HK-2 (cell line): ENCODE results near the gene SYMPK.
"Not testable (repeated sequence)": the region's sequence is repeated elsewhere in the genome, so short reads cannot be mapped to it uniquely, and the experiment has no call there.

ENCODE experiments used
- DNase-seq: peaks from one replicate; pipeline ENCODE4 v3.0.0-alpha.2; 2018; ENCODE audit not compliant: unreplicated experiment

Gene SYMPK

DNA sequence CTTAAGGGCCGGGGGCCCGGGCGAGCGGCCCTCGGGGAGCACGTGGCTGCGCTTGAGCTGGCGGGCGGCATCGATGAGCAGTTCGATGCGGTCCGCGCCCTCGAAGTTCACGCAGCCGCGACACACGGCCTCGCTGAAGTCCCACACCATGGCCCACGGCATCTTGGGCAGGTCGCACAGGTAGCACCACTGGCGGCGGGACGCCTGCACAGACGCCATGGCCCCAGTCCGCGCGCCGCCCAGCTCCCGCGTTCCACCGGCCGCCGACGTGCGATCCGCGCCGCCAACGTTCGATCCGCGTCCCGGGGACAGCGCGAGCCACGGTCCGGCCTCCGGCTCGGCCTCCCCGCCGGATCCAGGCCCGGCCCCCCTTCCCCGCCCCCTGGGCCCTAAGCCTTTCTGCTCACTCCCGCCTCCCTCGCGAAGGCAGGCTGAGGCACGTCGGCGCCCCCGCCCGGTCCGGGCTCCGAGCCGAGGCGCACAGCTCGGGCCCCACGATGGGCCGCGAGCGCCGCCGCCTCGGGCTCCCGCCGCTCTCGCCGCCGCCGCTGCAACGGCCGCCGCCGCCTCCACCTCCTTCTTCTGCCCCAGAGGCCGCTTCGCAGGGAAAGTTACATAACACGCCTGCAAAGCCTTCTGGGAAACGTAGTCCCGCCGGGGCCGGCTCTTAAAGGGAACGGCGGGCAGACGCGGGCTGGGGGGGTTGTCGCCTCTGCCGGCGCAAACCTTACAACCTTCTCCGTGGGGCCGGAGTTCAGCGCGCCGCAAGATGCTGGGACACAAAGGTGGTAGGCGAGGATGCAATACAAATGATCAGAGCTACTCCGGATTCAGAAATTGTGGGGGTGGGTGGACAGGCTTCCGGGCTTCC, 22.8 kb upstream of the SYMPK start, which contains the start of gene IRF2BP1:
TSS of gene IRF2BP1 (minus strand) at position 586 of the 871 bp plus-strand sequence. CDS start at position 219, 367 bp downstream.
- DNase-seq: peak; percentile 89

DNA sequence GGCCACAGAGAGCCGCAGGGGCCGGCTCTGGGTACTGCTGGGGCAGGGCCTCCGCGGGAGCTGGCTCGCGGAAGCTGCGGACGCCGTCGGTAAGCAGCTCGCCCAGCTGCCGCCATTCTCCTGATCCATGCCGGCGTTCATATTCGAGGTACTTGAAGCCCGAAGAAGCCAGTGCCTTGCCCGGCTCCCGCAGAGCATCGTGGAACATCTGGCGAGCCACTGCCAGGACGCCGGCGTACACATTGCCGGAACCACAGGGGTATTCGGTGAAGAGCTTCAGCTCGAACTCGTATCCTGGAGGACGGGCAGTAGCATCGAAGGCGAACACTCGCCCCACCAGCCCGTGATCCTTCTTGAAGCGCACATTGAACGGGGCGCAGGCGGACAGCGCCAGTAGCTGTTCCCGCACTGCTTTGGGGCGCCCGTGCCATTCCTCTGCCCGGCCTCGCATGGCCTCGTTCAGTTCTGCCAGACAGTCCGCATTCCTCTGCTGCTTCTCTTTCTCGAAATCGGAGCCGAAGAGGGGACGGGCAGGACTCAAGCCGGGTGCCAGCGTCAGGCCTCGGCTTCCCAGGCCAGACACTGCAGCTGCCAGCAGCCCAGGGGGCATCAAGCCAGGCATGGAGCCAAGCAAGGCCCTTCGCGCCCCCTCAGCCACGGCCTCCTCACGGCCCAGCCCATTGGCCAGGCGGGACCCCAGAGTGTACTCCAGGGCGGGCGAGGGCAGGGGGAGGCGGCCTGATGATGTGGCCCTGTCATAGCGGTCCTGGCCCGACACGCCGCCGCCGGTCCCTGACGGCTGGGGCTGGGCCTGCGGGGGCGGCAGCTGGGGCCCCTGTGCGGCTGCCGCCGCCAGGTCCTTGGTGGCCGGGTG, 22.0 kb upstream of the SYMPK start:
- peak; percentile 50 for DNase-seq

DNA sequence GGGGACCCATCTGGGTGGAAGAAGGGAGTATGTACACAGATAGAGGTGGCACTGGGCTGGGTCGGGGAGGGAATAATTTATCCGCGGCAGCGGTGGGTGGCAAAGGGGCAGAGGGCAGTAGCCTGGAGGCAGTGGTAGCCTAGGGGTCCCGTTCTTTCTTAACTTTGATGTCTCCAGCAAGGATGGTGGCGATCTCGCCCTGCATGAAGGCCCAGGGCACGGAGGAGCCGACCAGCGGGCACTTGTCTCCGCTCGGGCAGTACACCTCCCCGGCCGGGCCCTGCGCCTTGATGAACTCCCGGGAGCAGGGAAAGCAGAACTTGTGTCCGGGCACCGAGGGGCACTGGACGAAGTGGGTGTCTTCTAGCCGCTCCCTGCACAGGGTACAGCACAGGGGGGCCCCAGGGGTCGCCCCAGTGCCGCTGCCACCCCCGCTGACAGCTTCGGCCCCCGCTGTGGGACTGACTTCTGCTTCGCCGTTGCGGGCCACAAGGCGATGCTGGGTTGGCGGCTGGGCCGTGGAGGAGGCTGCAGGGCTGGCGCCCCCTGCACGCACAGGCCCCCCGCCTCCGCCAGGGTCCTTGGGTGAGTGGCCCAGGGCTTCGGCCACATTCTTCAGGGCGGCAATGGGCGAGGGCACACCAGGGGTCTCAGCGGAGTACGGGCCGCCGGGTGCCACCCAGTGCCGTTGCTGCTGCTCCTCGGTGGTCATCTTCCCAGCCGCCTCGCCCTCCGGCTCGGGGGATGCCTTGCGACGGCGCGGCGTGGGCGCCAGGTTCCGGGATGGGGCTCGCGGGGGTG, 21.1 kb upstream of the SYMPK start:
- DNase-seq: no peak

DNA sequence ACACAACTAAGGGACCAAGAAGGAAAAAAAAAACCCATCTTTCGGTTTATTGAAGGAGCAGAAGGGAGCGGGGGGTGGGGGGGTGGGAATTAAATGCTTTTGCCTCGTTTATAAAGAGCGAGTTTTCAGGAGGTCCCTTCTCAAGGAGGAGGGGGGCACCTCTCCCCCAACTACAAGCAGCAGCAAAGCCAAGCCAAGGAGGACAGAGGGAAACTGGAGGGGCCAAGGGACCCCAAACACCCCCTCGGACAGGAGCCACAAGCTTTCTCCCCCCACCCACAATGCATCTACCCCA, 20.6 kb upstream of the SYMPK start:
- no peak for DNase-seq

DNA sequence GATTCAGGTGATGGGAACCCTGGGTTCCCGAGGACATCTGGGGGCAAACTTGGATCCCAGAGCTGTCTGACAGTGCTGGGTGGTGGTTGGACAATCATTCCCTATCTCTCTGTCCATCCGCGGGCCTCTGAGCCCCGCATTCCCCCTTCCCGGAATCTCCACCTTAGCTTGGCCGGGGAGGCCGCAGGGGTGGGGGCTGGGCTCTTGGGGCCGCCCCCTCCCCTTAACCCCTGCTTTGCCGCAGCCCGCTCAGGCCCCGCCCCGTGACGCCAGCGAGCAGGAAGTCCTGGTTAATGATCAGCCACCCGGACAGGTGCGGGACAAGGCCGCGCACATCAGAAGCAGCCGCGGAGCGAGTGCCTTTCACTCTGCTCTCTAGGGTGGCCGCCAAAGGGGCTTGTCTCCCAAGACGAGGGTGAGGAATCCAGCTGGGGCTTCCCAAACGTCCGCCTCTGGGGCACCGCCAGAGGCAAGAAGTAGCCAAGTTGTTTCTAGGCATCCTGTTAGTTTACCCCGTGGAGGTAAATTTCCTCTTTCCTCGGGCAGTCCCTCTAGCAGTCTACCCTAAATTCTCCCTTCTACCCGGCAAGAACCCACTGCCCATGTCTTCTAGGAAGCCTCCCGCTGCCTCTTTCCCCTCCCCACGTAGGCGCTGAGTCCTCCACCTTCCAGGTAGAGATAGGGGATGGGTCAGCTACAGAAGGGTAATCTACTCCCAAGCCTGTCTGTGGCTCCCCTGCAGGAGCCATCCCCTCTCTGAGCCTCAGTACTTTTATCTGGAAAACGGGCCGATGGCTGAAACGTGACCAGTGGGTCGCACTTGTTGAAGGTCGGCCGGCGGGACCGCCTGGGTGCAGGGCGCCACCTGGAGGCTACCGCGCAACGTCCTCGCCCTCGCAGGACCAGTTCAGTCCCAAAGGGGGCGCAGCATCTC, 20.0 kb upstream of the SYMPK start:
- peak; percentile 89 for DNase-seq

DNA sequence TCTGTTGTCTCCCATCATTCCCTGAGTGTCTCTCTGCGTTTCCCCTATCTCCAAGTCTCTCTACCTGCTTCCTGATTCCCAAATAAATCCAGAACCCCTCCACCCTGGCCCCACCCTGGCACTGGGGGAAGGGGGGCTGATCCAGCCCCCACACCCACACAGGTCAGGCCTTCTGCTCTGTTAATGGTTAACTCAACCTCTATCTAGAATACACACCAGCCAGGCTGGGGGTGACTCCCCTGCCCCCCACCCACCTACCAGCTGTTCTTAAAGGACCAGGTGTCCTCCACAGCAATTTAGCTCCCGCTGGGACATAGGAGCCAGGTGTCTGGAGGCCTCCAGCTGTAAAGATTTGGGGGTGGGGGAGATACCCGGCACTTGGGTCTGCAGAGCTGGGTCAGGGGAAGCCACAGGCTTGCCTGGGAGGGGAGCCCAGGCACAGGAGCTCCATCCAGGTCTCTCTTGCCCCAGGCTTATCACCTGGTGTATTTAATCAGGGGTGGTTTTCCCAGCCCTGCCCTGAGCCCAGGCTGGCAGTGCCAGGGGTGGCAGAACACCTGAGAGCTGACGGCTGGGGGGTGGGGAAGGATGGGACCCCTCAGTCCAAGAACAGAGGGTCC, 19.1 kb upstream of the SYMPK start:
- DNase-seq: no peak

DNA sequence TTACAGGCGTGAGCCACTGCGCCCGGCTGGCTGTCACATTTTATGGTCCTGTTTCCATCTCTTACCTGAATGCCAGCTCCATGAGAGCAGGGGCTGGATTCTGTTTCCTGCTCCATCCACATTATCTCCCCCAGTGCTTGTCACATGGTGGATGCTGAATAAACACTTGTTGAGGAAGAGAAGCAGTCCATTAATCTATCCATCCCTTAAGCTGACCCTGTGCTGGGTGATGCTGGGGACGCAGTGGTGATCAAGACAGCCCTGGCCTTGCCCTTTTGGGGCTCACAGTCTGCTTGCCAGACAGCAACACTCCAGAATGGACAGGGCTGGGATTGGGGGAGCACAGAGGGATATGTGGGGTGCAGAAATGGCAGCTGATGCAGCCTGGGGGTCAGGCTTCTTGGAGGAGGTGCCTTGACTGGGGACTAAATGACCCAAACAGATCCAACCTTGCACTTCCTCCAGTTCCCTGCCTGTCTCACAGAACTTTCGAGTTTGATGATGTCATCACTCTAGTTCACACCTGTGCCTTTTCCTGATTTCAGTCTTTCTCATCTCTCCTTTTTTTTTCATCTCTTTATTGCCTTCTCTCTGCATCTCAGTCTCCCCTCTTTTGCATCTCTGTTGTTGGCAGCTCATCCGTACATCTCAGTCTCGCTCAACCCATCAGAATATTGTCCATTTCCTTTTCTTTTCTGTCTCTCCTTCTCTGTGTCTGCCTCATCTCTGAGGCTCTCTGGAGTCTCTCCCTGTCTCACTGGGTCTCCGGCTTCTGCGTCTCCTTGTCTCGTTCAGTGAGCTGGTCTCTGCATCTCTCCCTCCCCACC, 18.3 kb upstream of the SYMPK start:
- DNase-seq: no peak

DNA sequence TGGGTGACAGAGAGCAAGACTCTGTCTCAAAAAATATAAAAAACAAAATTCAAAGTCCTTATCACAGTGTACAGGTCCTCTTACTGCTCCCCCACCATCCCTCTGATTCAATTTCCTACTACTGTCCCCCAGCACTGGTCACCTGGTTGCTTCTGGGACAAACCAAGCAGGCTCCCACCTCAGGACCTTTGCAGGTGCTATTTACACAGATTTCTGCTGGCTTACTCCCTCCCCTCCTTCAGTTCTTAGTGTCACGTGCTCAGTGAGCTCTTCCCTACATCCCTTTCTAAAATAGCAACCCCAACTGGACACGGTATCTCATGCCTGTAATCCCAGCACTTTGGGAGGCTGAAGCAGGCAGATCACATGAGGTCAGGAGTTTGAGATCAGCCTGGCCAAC, 17.0 kb upstream of the SYMPK start:
- DNase-seq: no peak

DNA sequence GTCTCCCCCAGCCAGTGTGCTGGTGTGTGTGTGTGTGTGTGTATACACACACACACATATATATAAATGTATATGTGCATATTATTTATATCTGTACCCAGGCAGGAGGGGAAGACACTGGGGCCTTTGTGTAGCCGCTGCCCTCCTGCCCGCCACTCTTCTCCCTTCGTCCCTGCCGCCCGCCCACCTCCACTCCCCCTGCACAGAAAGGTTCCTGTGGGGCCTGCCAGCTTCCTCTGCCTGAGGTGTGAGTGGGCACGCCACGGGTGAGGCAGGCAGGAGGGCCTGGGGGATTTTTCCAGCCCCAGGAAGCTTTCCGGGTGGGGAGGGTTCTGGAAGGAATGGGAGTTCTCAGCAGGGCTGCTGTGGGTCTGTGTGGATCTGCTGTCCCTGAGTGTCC, 16.1 kb upstream of the SYMPK start:
- DNase-seq: no peak

DNA sequence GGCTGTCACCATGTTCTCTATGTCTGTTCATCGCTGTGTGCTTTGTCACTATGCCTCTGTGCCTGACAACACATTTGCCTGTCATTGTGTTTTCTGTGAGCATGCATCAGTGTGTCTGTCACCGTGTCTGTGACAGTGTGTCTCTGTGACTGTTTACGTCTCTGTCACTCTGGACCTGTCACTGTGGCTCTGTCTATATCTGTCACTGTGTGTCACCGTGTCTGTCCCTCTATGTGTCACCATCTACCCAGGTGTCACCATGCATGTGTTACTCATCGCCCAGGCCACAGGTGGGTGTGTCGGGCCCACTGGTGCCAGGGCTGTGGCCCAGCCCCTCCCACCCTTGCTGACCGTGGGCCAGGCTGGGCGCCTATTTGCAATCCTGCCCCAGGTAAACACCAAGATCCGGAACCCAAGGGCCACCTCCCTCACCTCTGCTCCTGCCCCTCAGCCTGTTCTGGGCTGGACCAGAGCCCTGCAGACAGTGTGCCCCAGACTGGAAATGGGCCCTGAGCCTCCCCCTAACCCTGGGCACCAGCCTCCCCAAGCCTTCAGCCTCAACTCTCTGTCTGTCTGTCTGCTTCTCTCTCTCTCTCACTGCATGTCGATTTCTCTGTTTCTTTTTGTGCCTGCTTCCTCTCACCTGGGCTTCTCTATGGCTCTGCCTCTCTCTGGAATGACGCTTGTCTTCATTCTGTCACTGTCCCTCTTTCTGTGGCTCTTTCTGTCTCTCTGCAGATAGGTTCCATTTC, 15.3 kb upstream of the SYMPK start:
- DNase-seq: no peak

DNA sequence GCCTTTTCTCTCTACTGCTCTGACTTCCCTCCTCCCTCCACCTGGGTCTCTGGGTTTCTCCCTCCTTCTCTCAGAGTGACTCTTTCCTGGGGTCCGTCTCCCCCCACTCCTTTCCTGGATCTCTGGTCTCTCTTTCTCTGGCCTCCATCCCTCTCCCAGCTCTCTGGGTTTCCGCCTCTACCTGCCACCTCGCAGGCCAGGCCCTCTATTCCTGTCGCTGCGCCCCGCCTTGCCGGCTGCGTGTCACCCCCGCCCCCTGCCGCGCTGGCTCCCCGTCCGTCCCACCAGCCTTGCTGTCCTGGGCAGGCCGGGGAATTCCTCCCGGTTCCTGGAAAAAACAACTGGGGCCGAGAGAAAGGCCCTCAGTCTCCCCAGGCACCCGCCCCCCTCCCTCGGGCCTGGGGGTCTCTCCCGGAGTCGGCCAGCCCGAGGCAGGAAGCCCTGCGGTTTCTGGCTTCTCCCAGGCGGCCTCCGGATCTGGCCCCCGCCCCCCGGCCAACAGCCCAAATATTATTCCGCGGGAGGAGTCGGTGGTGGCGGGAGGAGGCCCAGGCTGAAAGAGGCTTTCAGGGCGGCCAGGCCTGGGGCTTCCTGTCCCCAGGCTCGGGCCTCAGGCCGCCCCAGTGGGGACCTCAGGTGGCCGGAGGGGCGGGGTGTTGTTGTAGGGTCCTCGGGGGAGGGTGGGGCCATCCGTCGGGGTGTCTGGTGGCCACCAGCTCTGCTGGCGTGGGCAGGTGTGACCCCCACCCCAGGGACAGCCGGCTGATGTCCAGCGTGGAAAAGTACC, 13.7 kb upstream of the SYMPK start:
- no peak for DNase-seq

DNA sequence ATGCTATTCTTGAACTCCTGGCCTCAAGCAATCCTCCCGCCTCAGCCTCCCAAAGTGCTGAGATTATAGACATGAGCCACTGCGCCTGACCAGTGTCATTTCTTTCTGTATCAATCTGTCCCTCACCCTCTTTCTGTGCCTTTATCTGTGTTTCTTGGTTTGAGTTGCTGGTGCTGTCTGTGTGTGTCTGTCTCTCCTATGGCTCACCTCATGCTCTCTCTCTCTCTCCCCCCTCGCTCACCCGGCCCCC, 13.1 kb upstream of the SYMPK start:
- DNase-seq: no peak

DNA sequence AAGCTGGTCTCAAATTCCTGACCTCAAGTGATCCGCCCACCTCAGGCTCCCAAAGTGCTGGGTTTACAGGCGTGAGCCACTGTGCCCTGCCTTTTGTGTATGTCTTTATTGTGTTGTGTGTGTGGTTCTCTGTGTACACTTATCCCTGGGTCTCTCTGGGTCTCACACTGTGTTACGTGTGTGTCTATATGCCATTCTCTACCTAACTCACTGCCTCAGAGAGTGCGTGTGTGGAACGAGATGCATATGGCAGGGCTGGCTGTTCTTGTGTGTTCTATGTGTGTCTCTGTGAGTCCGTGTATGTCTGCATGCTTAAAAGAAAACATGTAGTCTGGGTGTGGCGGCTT, 11.6 kb upstream of the SYMPK start:
- DNase-seq: no peak

DNA sequence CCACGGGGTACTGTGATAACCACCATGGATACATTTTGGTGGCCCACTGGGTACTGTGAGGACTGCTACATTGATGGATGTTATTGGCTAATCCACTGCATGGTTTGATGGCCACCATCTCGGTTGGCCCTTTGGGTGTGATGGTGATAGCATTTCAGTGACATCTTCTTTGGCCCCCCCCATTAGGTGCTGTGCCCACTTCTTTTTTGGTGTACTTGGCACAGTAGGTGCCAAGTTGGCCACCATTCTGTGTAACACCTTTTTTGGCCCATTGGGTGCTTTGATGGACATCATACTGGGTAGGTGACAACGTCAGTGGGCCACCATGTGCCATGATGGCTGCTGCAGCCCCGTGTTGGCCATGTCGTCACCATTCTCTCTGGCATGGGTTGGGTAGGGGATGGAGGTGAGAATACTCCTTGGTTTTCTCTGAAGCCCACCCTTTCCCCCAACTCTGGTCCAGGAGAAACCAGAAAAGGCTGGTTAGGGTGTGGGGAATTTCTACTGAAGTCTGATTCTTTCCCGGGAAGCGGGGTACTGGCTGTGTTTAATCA, 10.3 kb upstream of the SYMPK start:
- DNase-seq: no peak

DNA sequence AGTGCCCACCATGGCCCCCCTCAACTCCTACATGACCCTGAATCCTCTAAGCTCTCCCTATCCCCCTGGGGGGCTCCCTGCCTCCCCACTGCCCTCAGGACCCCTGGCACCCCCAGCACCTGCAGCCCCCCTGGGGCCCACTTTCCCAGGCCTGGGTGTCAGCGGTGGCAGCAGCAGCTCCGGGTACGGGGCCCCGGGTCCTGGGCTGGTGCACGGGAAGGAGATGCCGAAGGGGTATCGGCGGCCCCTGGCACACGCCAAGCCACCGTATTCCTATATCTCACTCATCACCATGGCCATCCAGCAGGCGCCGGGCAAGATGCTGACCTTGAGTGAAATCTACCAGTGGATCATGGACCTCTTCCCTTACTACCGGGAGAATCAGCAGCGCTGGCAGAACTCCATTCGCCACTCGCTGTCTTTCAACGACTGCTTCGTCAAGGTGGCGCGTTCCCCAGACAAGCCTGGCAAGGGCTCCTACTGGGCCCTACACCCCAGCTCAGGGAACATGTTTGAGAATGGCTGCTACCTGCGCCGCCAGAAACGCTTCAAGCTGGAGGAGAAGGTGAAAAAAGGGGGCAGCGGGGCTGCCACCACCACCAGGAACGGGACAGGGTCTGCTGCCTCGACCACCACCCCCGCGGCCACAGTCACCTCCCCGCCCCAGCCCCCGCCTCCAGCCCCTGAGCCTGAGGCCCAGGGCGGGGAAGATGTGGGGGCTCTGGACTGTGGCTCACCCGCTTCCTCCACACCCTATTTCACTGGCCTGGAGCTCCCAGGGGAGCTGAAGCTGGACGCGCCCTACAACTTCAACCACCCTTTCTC, 9.4 kb upstream of the SYMPK start:
- no peak for DNase-seq

DNA sequence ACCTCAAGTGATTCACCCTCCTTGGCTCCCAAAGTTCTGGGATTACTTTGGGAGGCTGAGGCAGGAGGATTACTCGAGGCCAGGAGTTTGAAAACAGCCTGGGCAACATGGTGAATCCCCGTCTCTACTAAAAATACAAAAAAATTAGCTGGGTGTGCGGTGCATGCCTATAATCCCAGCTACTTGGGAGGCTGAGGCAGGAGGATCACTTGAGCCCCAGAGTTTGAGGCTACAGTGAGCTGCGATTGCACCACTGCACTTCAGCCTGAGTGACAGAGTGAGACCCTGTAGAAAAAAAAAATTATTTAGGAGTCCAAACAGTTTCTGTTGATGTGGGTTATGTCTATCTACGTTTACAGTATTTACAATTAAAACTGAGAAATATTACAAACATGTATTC, 7.9 kb upstream of the SYMPK start:
- no peak for DNase-seq

DNA sequence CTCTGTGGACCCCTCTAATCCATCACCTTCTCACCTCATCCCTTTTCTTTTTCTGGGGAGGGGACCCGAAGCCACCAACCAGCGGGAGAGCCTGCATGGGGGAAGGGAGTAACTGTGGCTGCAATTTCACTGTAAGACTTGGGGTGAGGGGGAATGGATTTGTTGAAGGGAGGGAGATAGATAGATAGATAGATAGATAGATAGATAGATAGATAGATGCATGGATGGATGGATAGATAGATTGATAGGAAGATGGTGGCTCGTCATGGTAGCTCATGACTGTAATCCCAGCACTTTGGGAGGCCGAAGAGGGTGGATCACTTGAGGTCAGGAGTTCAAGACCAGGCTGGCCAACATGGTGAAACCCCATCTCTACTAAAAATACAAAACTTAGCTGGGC, 4.3 kb upstream of the SYMPK start:
- not testable (repeated sequence) for DNase-seq
